GM21447 (cell line): Measurements from ENCODE around the gene BEAN1.

ENCODE experiments used
- ATAC-seq: cut with Tn5 transposase; IDR thresholded peaks from one replicate; pipeline ENCODE4 v1.9.1; 2021; ENCODE audit not compliant: unreplicated experiment

BEAN1 gene

GRCh38 chr16:66519482-66520373 lies 92.6 kb downstream of the BEAN1 start:
- ATAC-seq = no peak

GRCh38 chr16:66520406-66521170 lies 93.5 kb downstream of the BEAN1 start:
- no peak for ATAC-seq

GRCh38 chr16:66521252-66521713 lies 94.2 kb downstream of the BEAN1 start:
- ATAC-seq = no peak

GRCh38 chr16:66521951-66522771 lies 95.1 kb downstream of the BEAN1 start:
- ATAC-seq = peak; percentile 63

GRCh38 chr16:66522816-66523590 lies 95.9 kb downstream of the BEAN1 start:
- ATAC-seq = no peak

GRCh38 chr16:66523861-66524354 lies 96.8 kb downstream of the BEAN1 start:
- peak; percentile 40 for ATAC-seq

GRCh38 chr16:66524601-66525164 lies 97.6 kb downstream of the BEAN1 start:
- peak; percentile 68 for ATAC-seq

GRCh38 chr16:66525396-66526180 lies 98.5 kb downstream of the BEAN1 start:
- no peak for ATAC-seq

- ATAC-seq = no peak
These were observed 101.2 kb downstream of the BEAN1 start for GRCh38 chr16:66528294-66528693.

- no peak for ATAC-seq
These were observed 102.4 kb downstream of the BEAN1 start for GRCh38 chr16:66529475-66529874.
